ENCODE data around the gene WASHC4. TPM values are rescaled to one million over a fixed set of nuclear protein-coding genes. Genes with fewer than 3 reads are reported as not detected.

The WASHC4 gene
- total RNA-seq, 1 donor from 2014 or later, result 96.7 TPM

GRCh38 chr12:105205322-105206048 is 98.0 kb downstream of the WASHC4 start:
- peak in 1 of 2 donors; percentile 15 for DNase-seq (ENCODE audit: low read depth in 2 of 2)

- no peak for DNase-seq (ENCODE audit: low read depth in 2 of 2)
Observed at GRCh38 chr12:105206686-105207374, 99.3 kb downstream of the WASHC4 start.

- no peak for DNase-seq (ENCODE audit: low read depth in 2 of 2)
Observed at GRCh38 chr12:105209091-105209490, 101.6 kb downstream of the WASHC4 start.

GRCh38 chr12:105212438-105212837 is 104.9 kb downstream of the WASHC4 start:
- no peak for DNase-seq (ENCODE audit: low read depth in 2 of 2)

- DNase-seq (ENCODE audit: low read depth in 2 of 2), result peak in 1 of 2 donors; percentile 67
Observed at GRCh38 chr12:105214148-105214547, 106.6 kb downstream of the WASHC4 start.

- peak; percentile 30 to 53 for DNase-seq (ENCODE audit: low read depth in 2 of 2)
Observed at GRCh38 chr12:105214670-105215375, 107.3 kb downstream of the WASHC4 start.

GRCh38 chr12:105218434-105218833 is 110.9 kb downstream of the WASHC4 start:
- DNase-seq (ENCODE audit: low read depth in 2 of 2), result no peak

Other genes with a start within 250 kb of the WASHC4 start
- 5.7 and 6.2 TPM in 2 replicates for gene SLC41A2, start 149.4 kb upstream of the WASHC4 start, total RNA-seq
- 4.3 and 10.4 TPM in 2 replicates for gene NOPCHAP1, start 121.4 kb upstream of the WASHC4 start, total RNA-seq
- gene ALDH1L2, start 23.3 kb upstream of the WASHC4 start, total RNA-seq, result 0.13 TPM in 2 replicates
- 13.5 and 16.9 TPM in 2 replicates for gene APPL2, start 128.4 kb downstream of the WASHC4 start, total RNA-seq
- 6.3 and 15.4 TPM in 2 replicates for gene C12orf75, start 223.0 kb downstream of the WASHC4 start, total RNA-seq

Data from dermis microvascular lymphatic vessel endothelial cell (primary cell).